Activated CD8-positive, alpha-beta T cell treated with anti-CD3 and anti-CD28 coated beads for 36 hours (primary cell): ENCODE measurements around the gene TOM1L2. TPM values are rescaled to one million over a fixed set of nuclear protein-coding genes. Genes with fewer than 3 reads are reported as not detected.

ENCODE experiments used
- ATAC-seq: fragments of 200-7000 bp; cut with Tn5 transposase; one replicate; pipeline ENCODE4 v1.10.0; 2021; ENCODE audit warnings: mild to moderate bottlenecking, moderate library complexity
- CTCF ChIA-PET: fragments of 350-600 bp; sonication (Branson Sonifier 250); formaldehyde crosslinking; loops from one replicate; lab custom pipeline; 2021; ENCODE audit warnings: antibody characterized with exemption; lab: Charles Lee
- POLR2A ChIA-PET: fragments of 350-600 bp; sonication (Branson Sonifier 250); formaldehyde crosslinking; loops from one replicate; lab custom pipeline; 2021; ENCODE audit warnings: antibody characterized with exemption; lab: Charles Lee
- DNase-seq: peaks from one replicate; pipeline ENCODE4 v3.0.0-alpha.2; 2020
- H3K27ac Mint-ChIP-seq: one replicate; pipeline ENCODE4 v1.8.0; 2021; ENCODE audit warnings: mild to moderate bottlenecking, mixed read lengths
- H3K27me3 Mint-ChIP-seq: one replicate; pipeline ENCODE4 v1.8.0; 2021; ENCODE audit warnings: mixed read lengths
- H3K36me3 Mint-ChIP-seq: one replicate; pipeline ENCODE4 v1.8.0; 2021; ENCODE audit warnings: low read depth, mixed read lengths
- H3K4me1 Mint-ChIP-seq: one replicate; pipeline ENCODE4 v1.8.0; 2021; ENCODE audit warnings: low read depth, mixed read lengths
- H3K4me3 Mint-ChIP-seq: one replicate; pipeline ENCODE4 v1.8.0; 2021; ENCODE audit warnings: mild to moderate bottlenecking, moderate library complexity, mixed read lengths
- H3K9me3 Mint-ChIP-seq: one replicate; pipeline ENCODE4 v1.8.0; 2021; ENCODE audit warnings: mixed read lengths
- intact Hi-C: fragments of 100-400 bp; cut with micrococcal nuclease; formaldehyde crosslinking; loops from one replicate; pipeline ENCODE4 v1.10.0; 2022
- total RNA-seq, 2 experiments: library from RNA; stranded (reverse); gene quantifications; one replicate each; pipeline ENCODE4 v1.2.3, GENCODE V29; 2021
- TF ChIP-seq, protein P1 (sequence below): fragments of 200-600 bp; IDR thresholded peaks from one replicate; pipeline ENCODE4 v1.8.0; 2022; ENCODE audit warnings: antibody characterized with exemption, mild to moderate bottlenecking

Gene TOM1L2
- total RNA-seq, 2 experiments from 2014 or later: 10.3 to 10.8 TPM

DNA sequence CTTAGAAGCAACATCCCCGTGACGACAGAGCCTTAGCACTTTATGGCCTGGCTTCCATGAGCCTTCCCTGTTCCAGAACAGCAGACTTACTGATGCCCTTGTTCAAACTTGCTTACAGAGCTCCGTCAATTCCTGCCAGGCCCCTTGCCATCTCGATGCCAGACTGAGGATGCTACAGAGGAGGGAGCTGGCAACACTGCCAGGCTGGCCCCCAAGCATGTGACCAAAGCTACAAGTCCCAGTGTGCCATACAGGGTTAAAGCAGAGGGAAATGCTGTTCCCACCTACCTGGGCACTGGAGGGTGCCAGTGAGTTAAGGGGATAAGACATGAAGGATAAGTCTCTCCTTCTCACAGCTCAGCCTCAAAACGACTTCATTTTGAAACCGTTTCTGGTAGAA lies 102.0 kb downstream of the TOM1L2 start:
- CTCF ChIA-PET: interaction anchor here (1.3 to 2.6 kb wide), 2 partner anchors 10 to 20 kb away, joined by 3 to 12 read pairs; no protein-coding TSS in a partner anchor
- no peaks in the 10 kb centered on the region for H3K27me3 Mint-ChIP-seq
- H3K4me3 Mint-ChIP-seq: no peak overlapping the region
- intact Hi-C loops: no loop called here
- DNase-seq (no peak), ATAC-seq (peak; percentile 30)
- H3K4me1 Mint-ChIP-seq: no peaks in the 10 kb centered on the region
- POLR2A ChIA-PET: no interaction called here
- no peaks in the 10 kb centered on the region for H3K36me3 Mint-ChIP-seq
- TF ChIP-seq, protein P1, sequence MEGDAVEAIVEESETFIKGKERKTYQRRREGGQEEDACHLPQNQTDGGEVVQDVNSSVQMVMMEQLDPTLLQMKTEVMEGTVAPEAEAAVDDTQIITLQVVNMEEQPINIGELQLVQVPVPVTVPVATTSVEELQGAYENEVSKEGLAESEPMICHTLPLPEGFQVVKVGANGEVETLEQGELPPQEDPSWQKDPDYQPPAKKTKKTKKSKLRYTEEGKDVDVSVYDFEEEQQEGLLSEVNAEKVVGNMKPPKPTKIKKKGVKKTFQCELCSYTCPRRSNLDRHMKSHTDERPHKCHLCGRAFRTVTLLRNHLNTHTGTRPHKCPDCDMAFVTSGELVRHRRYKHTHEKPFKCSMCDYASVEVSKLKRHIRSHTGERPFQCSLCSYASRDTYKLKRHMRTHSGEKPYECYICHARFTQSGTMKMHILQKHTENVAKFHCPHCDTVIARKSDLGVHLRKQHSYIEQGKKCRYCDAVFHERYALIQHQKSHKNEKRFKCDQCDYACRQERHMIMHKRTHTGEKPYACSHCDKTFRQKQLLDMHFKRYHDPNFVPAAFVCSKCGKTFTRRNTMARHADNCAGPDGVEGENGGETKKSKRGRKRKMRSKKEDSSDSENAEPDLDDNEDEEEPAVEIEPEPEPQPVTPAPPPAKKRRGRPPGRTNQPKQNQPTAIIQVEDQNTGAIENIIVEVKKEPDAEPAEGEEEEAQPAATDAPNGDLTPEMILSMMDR: no peak
- H3K27ac Mint-ChIP-seq: no peak overlapping the region
- no peaks in the 10 kb centered on the region for H3K9me3 Mint-ChIP-seq

DNA sequence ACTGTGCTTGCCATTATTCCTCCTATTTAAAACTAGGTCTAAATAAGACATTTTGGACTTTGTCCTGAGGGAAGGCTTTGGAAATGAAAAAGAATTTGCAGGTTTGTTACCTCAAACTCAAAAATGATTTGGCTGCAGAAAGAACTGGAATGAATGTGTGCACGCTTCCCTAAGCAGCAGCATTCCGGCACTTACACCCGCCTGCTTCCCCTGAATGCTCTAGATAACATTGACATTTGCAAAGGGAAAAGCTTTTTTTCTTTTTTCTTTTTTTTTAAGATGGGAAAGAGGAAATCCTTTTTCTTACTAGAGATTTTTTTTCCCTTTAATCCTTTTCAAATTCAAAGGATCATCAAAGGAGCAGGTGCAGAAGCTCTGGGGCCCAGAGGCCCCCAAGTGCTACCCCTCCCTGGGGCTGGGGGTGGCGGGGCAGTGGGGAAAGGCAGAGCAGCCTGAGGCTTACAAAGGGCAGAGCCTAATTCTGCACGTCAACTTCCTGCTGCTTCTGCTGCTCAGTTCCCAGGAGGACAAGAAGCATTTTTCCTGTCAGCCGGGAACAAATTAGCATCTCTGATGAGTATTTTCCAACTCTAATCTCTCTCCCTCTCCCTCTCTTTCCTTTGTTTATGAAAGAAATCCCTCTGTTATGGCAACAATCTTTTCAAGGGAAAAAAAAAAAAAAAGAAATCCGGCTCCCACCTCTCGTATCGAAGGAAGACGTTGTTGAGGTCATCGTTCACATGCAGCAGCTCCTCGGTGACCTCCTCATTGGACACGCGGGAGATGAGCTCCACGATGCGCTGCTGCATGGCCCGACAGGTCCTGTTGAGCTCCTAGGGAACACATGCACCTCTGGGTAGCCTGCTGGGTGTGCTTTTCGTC lies 103.3 kb downstream of the TOM1L2 start:
- ChIA-PET CTCF (interaction anchor here (1.0 to 2.6 kb wide), 3 partner anchors 9 to 57 kb away, joined by 3 to 12 read pairs (median 3); no protein-coding TSS in a partner anchor), POLR2A (interaction anchor here (1.2 kb wide), 1 partner anchor 19 kb away, joined by 4 read pairs; no protein-coding TSS in a partner anchor)
- Mint-ChIP-seq H3K4me3 (no peak overlapping the region), H3K27ac (no peak overlapping the region), H3K36me3 (no peaks in the 10 kb centered on the region), H3K4me1 (no peaks in the 10 kb centered on the region), H3K27me3 (no peaks in the 10 kb centered on the region), H3K9me3 (no peaks in the 10 kb centered on the region)
- ATAC-seq: no peak
- TF ChIP-seq, protein P1: no peak
- intact Hi-C loops: no loop called here
- DNase-seq: no peak

DNA sequence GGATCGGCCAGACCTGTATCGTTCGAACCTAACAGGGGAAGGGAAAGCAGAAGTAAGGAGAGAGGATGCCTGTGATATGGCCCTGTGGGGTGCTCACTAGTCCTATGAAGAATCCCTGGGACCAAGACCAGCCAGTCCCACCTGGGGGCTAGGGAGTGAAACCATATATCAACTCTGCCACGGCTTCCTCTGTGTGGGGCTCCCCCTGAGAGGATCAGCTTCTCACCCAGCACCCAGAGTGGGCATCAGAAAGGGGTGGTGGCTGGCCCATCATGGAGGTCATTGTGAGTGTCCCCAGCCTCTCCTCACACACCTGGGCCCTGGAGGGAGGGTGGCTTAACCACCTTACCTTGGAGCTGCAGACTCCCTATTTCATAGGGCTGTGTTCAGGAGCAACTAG lies 105.3 kb downstream of the TOM1L2 start:
- no peaks in the 10 kb centered on the region for H3K27me3 Mint-ChIP-seq
- no peak overlapping the region for H3K27ac Mint-ChIP-seq
- DNase-seq (no peak), ATAC-seq (no peak)
- H3K4me3 Mint-ChIP-seq: no peak overlapping the region
- ChIA-PET POLR2A (interaction anchor here (0.9 to 1.2 kb wide), 2 partner anchors 31 to 40 kb away, joined by 3 read pairs; no protein-coding TSS in a partner anchor), CTCF (interaction anchor here (0.7 to 2.3 kb wide), 2 partner anchors 11 to 55 kb away, joined by 3 to 9 read pairs; no protein-coding TSS in a partner anchor)
- peaks cover 12% of the 10 kb centered on the region for H3K4me1 Mint-ChIP-seq
- H3K9me3 Mint-ChIP-seq: no peaks in the 10 kb centered on the region
- intact Hi-C loops: no loop called here
- TF ChIP-seq, protein P1: no peak
- no peaks in the 10 kb centered on the region for H3K36me3 Mint-ChIP-seq

DNA sequence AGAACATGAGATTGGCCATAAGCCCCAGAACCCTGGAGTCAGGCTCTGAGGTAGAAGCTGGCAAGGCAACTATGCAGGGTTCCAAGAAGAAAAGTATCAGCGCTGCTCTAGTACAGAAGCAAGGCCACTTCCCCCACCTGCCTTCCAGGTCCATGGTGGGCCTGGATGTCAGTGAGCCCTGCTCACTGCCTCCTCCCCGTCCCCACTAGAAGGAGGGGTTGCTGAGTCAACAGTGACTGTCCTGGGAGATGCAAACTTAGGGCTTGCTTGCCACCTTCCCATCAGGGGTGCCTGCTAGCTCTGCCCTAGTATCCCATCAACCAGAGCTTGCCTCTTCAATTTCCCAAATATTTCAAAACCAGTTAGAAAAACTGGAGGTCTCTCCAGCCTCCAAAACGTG lies 105.8 kb downstream of the TOM1L2 start:
- H3K9me3 Mint-ChIP-seq: no peaks in the 10 kb centered on the region
- H3K4me3 Mint-ChIP-seq: no peak overlapping the region
- ChIA-PET CTCF (interaction anchor here (0.7 to 2.3 kb wide), 2 partner anchors 11 to 54 kb away, joined by 3 to 9 read pairs; no protein-coding TSS in a partner anchor), POLR2A (interaction anchor here (0.9 to 1.2 kb wide), 2 partner anchors 30 to 39 kb away, joined by 3 read pairs; no protein-coding TSS in a partner anchor)
- ATAC-seq (no peak), DNase-seq (no peak)
- peaks cover 12% of the 10 kb centered on the region for H3K4me1 Mint-ChIP-seq
- intact Hi-C loops: no loop called here
- no peak overlapping the region for H3K27ac Mint-ChIP-seq
- TF ChIP-seq, protein P1: no peak
- H3K27me3 Mint-ChIP-seq: no peaks in the 10 kb centered on the region
- no peaks in the 10 kb centered on the region for H3K36me3 Mint-ChIP-seq

DNA sequence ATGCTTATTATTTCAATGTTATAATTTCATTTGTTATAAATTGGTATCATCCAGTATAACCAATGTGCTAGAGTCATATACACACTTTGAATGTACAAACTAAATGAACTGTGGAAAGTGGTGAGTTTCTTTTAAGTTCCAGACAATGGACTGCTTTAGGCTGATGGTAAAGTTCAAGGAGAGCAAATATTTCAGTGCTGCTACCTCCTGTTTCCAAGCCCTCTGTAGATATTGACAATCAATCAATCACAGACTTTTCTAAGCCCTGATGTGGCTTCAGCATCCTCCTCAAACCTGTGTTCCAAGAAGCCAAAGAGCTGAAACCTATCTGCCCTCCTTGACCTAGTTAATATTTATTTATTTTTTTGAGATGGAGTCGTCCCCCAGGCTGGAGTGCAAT lies 107.2 kb downstream of the TOM1L2 start:
- no peaks in the 10 kb centered on the region for H3K9me3 Mint-ChIP-seq
- no peak overlapping the region for H3K27ac Mint-ChIP-seq
- POLR2A ChIA-PET: no interaction called here
- H3K27me3 Mint-ChIP-seq: no peaks in the 10 kb centered on the region
- TF ChIP-seq, protein P1: no peak
- ATAC-seq: no peak
- no peak for DNase-seq
- H3K36me3 Mint-ChIP-seq: no peaks in the 10 kb centered on the region
- peaks cover 13% of the 10 kb centered on the region for H3K4me1 Mint-ChIP-seq
- CTCF ChIA-PET: interaction anchor here (6.6 kb wide), 1 partner anchor 54 kb away, joined by 104 read pairs; no protein-coding TSS in a partner anchor
- intact Hi-C loops: no loop called here
- no peak overlapping the region for H3K4me3 Mint-ChIP-seq
